Activated CD8-positive, alpha-beta memory T cell treated with anti-CD3 and anti-CD28 coated beads for 36 hours (primary cell): ENCODE data around the gene ZNF618. TPM values are rescaled to one million over a fixed set of nuclear protein-coding genes. Genes with fewer than 3 reads are reported as not detected.

Source experiments
- CTCF ChIA-PET: fragments of 350-600 bp; sonication (Branson Sonifier 250); formaldehyde crosslinking; loops from one replicate; lab custom pipeline; 2021; ENCODE audit warnings: antibody characterized with exemption; lab: Charles Lee
- POLR2A ChIA-PET: fragments of 350-600 bp; sonication (Branson Sonifier 250); formaldehyde crosslinking; loops from one replicate; lab custom pipeline; 2021; ENCODE audit warnings: antibody characterized with exemption; lab: Charles Lee
- total RNA-seq, 2 experiments: library from RNA; stranded (reverse); gene quantifications; one replicate each; pipeline ENCODE4 v1.2.3, GENCODE V29; 2021

The ZNF618 gene
- total RNA-seq, 2 experiments from 2014 or later: 0.36 TPM

DNA sequence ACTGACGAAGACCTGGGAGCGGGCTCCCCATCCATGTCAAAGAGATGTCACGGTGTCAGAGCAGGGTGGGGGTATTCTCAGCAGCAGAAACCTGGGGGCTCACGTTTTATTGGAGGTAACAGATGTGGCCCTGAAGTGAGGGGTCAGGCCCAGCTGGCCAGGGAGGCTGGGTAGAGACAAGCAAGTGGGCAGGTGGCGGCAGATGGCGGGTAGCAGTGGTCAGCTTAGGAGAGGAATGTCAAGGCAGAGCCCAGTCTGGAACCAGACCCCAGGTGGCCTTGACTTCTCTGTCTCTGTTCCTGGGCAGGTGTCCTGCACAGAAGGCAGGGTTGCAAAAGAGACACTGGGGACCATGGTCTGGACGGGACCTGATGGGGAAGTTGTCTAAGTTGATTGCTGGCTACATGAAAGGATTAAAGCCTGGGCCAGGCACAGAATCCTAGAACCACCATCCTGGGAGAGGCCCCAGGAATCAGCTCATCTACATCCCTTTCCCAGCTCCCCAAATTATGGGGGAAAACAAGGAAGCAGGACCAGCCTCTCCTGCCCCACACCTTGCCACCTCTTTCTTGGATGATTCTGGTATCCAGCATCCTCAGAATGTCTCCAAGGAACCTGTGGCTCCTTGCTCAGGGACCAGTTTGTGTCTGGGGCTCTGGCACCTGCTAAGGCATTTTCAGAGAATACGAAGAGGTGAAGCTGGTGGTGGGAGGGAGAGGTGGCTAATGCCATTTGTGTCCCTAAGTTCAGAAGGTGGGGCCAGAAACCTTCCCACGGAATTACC, 129.5 kb downstream of the ZNF618 start:
- CTCF ChIA-PET: no interaction called here
- POLR2A ChIA-PET: no interaction called here

DNA sequence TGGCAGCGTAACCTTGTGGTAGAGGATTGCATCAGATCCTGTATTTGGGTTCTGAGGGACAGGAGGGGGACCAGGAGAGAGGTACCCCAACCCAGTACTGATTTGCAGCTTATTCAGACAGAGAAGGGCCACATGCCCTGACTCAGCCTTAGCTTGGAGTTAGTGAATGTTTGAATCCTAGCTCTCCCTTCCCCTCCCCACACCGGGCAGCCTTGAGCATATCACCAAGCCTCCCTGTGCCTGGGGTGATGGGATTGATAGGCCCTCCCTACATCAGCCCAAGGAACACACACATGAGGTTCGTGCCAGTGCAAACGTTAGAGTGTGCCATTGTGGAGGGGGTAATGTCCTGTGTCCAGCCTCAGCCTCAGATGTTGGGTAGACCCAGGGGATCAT, 130.0 kb downstream of the ZNF618 start:
- ChIA-PET POLR2A (no interaction called here), CTCF (no interaction called here)

DNA sequence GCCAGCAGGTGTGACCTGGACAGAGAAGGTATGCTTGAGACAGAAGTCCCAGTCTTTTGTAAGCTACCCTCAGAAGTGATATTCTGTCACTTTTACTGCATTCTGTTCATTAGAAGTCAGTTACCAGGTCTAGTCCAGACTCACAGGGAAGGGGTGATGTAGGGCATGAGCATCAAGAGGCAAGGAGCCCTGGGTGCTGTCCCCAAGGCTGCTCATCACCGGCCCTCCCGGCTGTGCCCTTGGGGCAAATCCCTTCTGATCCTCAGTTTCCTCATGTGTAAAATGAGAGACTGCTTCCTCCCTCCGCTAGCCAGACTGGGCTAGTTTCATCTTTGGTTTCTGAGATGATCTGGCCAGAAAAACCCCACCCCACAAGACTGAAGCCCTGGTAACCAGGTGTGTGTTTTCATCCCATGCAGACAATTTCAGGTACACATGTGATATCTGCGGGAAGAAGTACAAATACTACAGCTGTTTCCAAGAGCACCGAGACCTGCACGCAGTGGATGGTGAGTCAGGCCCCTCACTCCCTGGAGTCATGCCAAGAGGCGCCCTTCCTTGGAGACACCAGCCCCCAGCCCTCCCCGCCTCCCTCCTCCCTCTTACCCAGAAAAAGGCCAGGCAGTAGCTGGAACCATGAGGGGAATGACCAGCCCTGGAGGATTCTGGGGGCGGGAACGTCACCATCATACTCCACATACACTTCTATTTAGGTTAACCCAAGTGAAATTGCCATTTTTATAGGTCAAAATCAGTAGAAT, 131.0 kb downstream of the ZNF618 start:
- CTCF ChIA-PET: no interaction called here
- POLR2A ChIA-PET: no interaction called here

- CTCF ChIA-PET: no interaction called here
- POLR2A ChIA-PET: no interaction called here
These were observed 132.0 kb downstream of the ZNF618 start for GRCh38 chr9:114007991-114008666.

DNA sequence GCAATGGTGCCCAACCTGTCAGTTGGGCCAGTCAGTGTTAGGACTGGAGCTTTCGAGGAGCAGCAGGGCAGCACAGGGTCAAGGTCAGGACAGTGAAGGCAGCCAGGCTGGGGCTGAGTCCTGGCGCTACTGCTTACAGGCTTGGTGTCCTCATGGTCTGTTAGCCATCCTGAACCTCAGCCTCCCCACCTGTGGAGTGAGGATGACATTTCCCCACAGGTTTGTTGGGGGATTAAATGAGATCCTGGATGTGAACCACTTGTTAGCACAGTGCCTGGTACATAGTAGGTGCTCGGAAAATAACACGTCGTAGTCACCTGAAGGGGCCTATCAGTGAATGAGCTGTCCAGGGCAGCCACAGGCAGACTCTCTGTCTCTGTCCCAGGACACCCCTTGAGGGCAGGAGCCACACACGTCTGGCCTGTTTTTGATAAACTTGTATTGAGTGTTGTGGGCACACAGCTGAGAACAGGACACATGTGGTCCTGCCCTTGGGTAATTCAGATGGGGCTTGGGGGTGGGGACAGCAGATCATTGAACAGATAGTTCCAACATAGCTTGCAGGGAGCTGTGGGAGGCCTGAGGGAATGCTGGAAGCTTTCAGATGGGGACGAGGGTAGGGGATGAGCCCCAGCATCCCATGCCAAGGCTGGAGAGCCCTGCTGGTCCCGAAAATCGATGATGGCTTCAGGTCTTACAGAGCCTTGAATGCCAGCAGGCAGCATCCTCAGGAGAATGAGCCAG, 132.7 kb downstream of the ZNF618 start:
- CTCF ChIA-PET: no interaction called here

DNA sequence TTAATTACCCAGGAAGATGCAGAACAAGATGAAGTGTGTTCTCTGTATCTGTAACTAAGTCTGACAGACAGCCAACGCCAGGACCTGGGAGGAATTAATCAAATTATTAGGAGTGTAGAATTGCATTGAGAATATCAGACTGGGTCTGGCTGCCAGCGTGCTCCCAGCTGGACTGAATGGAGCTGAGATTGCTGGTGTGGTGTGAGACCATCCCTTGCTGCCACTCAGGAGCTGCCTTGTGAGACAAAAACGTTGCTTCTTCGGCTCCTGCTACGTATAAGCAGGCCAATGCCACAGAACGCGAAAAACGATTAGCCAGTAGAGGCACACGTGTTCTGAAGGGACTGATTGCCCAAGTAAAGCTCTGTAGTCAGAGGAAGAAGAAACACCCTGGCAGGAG, 135.2 kb downstream of the ZNF618 start:
- ChIA-PET CTCF (no interaction called here), POLR2A (no interaction called here)

More for the DNA sequence above, 132.7 kb downstream of the ZNF618 start:
- POLR2A ChIA-PET: no interaction called here

DNA sequence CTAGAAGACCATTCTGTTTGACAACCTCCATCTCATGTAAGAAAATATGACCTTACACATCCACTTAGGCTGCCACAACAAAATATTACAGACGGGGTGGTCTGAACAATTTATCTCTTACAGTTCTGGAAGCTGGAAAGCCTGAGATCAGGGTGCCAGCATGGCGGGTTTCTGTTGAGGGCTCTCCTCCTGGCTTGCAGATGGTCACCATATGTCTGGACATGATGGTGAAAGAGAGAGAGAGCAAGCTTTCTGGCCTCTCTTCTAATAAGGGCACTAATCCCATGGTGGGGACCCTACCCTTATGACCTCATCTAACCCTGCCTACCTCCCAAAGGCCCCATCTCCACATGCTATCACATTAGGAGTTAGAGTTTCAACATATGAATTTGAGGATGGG, 136.0 kb downstream of the ZNF618 start:
- ChIA-PET POLR2A (no interaction called here), CTCF (no interaction called here)

GRCh38 chr9:114014044-114014443, 137.9 kb downstream of the ZNF618 start:
- POLR2A ChIA-PET: no interaction called here
- CTCF ChIA-PET: no interaction called here

- ChIA-PET CTCF (no interaction called here), POLR2A (no interaction called here)
These were observed 139.5 kb downstream of the ZNF618 start for GRCh38 chr9:114015607-114016006.

DNA sequence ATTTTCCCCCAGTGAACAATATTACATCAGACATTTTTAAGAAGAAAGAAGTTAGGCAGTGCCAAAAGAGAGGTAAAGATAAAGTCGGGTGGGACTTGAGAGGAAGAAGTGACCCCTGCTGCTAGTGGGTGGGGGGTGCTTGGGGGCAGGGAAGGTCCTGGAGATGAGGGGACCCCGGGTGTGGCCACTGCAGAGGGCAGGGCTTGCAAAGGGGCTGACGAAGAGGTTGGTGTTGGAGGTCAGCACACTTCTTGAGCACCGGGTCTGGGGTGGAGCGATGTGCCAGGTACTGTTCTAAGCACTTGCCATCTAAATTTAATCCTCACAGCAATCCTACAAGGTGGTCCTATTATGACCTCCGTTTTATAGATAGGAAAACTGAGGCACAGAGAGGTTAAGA, 140.0 kb downstream of the ZNF618 start:
- CTCF ChIA-PET: no interaction called here
- POLR2A ChIA-PET: no interaction called here

DNA sequence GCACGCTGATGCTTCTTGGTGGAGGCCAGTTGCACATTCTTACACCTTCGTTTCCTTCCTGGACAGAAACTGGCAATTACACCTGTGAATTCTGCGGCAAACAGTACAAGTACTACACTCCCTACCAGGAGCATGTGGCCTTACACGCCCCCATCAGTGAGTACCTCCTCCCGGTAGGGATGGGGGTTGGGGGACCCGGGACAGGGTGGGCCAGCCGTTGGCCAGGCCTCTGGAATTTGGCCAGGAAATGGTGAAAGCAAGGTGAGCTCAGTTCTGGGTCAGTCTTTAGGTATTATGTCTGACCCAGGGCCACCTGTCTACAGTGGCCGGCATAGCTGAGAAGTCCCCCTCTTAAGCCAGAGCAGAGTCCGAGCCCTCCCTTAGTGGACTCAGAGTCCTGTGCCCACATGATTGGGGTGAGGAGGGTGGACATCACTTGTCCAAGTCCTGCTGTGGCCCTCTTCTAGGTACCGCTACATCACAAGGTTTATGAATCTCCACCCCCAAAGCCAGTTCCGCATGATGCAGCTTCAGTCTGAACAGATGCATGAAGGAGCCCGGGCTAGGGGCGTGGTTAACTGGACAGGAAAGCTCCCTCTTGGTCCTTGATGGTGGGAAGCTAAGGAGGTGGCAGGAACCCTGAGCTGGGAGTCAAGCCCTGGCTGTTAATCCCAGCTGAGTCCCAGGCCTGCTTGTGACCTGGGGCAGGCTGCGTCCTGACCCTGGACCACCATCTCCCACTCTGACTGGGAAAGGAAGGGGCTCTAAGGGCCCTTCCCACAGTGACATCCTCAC, 140.7 kb downstream of the ZNF618 start:
- POLR2A ChIA-PET: no interaction called here
- CTCF ChIA-PET: no interaction called here

DNA sequence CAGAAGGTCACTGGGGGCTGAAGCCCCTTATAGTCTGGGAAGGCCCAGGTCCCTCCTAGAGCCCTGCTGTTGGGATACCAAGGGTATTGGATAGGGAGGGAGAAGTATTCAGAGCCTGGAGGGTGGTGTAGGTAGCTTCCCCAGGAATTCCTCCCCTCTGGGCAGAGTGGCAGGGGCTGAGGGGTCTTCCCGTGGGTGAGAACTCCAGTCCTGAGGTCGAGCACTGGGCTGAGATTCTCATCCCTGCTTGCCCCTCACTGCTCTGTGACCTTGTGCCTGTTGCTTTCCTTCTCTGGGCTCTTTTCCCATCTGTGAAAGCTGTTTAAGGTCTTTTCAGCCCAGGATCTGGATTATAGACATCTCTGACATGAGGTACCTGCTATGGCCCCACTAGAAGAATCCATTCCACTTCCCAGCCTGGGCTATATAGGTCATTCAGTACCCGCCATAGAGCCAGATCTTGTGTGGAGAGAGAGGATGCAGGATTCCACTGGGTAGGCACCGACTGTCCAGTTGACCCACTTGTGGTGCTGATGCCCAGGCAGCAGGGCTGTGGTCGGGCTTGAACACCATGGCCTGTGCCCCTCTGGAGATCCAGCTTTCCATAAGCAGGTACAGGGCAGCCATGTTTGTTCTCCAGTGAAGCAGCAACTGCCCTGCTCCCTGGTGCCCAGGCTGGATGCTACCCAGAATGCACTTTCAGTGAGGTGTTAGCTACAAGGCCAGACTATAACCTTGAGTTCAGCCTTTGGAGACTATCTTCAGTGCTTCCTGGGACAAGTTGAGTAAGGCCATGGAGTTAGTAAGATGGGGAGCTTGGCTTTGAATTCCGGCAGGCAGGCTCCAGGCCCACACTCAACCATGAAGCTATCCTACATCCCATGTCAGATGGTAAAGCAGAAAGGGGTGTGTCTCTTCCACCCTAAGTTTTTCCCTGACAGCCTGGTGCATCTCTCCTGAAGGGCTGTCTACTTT, 141.9 kb downstream of the ZNF618 start:
- CTCF ChIA-PET: no interaction called here
- POLR2A ChIA-PET: no interaction called here

DNA sequence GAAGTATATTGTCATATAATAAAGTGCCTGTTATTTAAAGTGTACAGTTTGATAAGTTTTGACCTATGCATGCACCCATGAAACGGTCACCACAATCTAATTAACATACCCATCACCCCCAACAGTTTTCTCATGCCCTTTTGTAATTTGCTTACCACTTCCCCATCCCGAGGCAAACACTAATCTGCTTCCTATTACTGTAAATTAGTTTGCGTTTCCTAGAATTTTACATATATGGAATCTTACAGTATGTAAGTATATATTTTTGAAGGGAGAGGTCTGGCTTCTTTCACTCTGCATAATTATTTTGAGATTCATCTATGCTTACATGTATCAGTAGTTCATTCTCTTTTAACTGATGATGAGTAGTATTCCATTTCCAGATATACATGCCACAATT, 145.5 kb downstream of the ZNF618 start:
- ChIA-PET CTCF (no interaction called here), POLR2A (no interaction called here)

- POLR2A ChIA-PET: no interaction called here
- CTCF ChIA-PET: no interaction called here
These were observed 147.9 kb downstream of the ZNF618 start for GRCh38 chr9:114023961-114024360.

- POLR2A ChIA-PET: no interaction called here
- CTCF ChIA-PET: interaction anchor here (0.6 kb wide), 1 partner anchor 200 kb away, joined by 3 read pairs; no protein-coding TSS in a partner anchor
These were observed 149.2 kb downstream of the ZNF618 start for GRCh38 chr9:114025196-114025753.

GRCh38 chr9:114025760-114026159, 149.7 kb downstream of the ZNF618 start:
- CTCF ChIA-PET: interaction anchor here (0.6 kb wide), 1 partner anchor 201 kb away, joined by 3 read pairs; no protein-coding TSS in a partner anchor

GRCh38 chr9:114026335-114026734, 150.2 kb downstream of the ZNF618 start:
- ChIA-PET POLR2A (no interaction called here), CTCF (no interaction called here)

More at GRCh38 chr9:114025760-114026159, 149.7 kb downstream of the ZNF618 start:
- POLR2A ChIA-PET: no interaction called here
